Measurements from ENCODE around the gene SYNDIG1. TPM values are rescaled to one million over a fixed set of nuclear protein-coding genes. Genes with fewer than 3 reads are reported as not detected.

SYNDIG1 gene
- total and polyA plus RNA-seq, 2 of the 4 experiments (the other 2 are of a cell fraction) = not detected

DNA sequence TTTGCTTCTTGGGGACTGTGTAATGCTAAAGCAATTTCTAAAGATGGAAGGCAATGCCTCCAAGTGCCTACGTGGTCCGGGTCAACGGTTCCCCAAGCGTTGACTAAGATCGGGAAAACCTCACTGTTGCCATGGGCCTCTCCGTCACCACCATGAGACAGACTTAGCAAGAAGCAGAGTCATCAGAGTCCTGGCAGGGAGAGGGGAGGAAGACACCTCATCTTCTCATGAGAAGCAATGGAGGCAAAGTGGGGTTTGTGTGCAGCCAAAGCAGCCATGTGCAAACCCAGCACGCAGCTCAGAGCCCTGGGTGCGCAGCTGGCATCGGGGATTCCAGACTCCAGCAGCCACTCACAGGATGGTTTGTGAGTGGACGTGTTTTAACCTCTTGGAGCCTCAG lies 111.4 kb downstream of the SYNDIG1 start:
- Histone ChIP-seq H3K18ac (ENCODE audit: low read depth, low read length) (no peak overlapping the region), H4K20me1 (ENCODE audit: insufficient read depth, low read length) (no peaks in the 10 kb centered on the region), H4K91ac (ENCODE audit: insufficient read depth, low read depth, low read length) (no peak overlapping the region), H3K36me3 (ENCODE audit: control insufficient read depth, insufficient read depth, low read length) (no peaks in the 10 kb centered on the region), H3K4me3 (ENCODE audit: insufficient read depth, low read depth, low read length) (no peak overlapping the region), H3K9ac (ENCODE audit: low read depth, low read length) (no peak overlapping the region), H3K79me1 (ENCODE audit: low read depth in 1 of 2, low read length in 2 of 2) (no peaks in the 10 kb centered on the region), H3K4ac (ENCODE audit: low read depth, low read length) (no peak overlapping the region), H3K9me3 (ENCODE audit: control insufficient read depth, insufficient read depth, low read length) (no peaks in the 10 kb centered on the region), H2BK15ac (ENCODE audit: low read depth, low read length) (no peak overlapping the region), H3K56ac (ENCODE audit: extremely low read depth, insufficient read depth, low read length) (no peak overlapping the region), H2BK5ac (ENCODE audit: low read depth, low read length, poor library complexity, severe bottlenecking) (no peak overlapping the region), H3K14ac (replicated peaks; ENCODE audit: low read depth, low read length) (no peak overlapping the region), H3K23ac (ENCODE audit: low read depth, low read length) (no peak overlapping the region), H3K27me3 (ENCODE audit: control insufficient read depth, insufficient read depth, low read length) (peaks cover 3% of the 10 kb centered on the region), H2AK5ac (ENCODE audit: low read depth, low read length) (no peak overlapping the region), H3K4me1 (ENCODE audit: control insufficient read depth, insufficient read depth, low read length) (no peaks in the 10 kb centered on the region), H2AFZ (replicated peaks; ENCODE audit: low read length, poor library complexity) (no peak overlapping the region), H4K8ac (ENCODE audit: low read depth in 2 of 2, low read length in 2 of 2) (no peak overlapping the region), H3K9me1 (ENCODE audit: insufficient read depth, low read length) (no peaks in the 10 kb centered on the region), H4K5ac (ENCODE audit: low read depth, low read length) (no peak overlapping the region), H2AK9ac (replicated peaks; ENCODE audit: low read depth, low read length, poor library complexity) (no peak overlapping the region), H2BK20ac (ENCODE audit: low read depth, low read length) (no peak overlapping the region), H3K4me2 (ENCODE audit: low read depth, low read length) (no peak overlapping the region), H3K27ac (ENCODE audit: insufficient read depth, low read length) (no peak overlapping the region), H2BK120ac (ENCODE audit: low read depth, low read length) (no peak overlapping the region)
- ChIA-PET POLR2A (ENCODE audit: unreplicated experiment) (no interaction called here), CTCF (no interaction called here)
- WGBS, 2 experiments (ENCODE audit: extremely low coverage in 2 of 2, insufficient read length in 1 of 2) = no CpG with 5 or more reads among the region's 10 CpGs
- TF ChIP-seq, protein P1, sequence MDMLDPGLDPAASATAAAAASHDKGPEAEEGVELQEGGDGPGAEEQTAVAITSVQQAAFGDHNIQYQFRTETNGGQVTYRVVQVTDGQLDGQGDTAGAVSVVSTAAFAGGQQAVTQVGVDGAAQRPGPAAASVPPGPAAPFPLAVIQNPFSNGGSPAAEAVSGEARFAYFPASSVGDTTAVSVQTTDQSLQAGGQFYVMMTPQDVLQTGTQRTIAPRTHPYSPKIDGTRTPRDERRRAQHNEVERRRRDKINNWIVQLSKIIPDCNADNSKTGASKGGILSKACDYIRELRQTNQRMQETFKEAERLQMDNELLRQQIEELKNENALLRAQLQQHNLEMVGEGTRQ (IDR thresholded peaks at IDR 0.05; ENCODE audit: low read depth, low read length) = no peak
- no peak for TF ChIP-seq MXI1 (IDR thresholded peaks at IDR 0.05; ENCODE audit: borderline replicate concordance, low read depth, low read length)
- no TSS peak for BruUV-seq (replicated peaks)
- intact Hi-C loops (cut with micrococcal nuclease) (no loop called here), dilution Hi-C loops (cut with HindIII; ENCODE audit: low sequenced_read_pairs, unreplicated experiment) (no loop called here), in situ Hi-C loops (cut with MboI; ENCODE audit: low sequenced_read_pairs) (no loop called here)
- ATAC-seq (ENCODE audit: low read depth) (no peak), DNase-seq (no peak)

All from IMR-90 (cell line).